Activated CD4-positive, alpha-beta T cell treated with anti-CD3 and anti-CD28 coated beads, Interleukin-2, amount 50 U/mL, for 16 hours (primary cell): Measurements from ENCODE around the gene GAB1.
A peak's percentile ranks its signal among the peaks of the same experiment; 100 is the strongest.

Experiments used
- DNase-seq: peaks from one replicate; pipeline ENCODE4 v3.0.0-alpha.2; 2020

GAB1 gene

GRCh38 chr4:143512978-143513313 lies 176.3 kb downstream of the GAB1 start:
- DNase-seq: no peak

GRCh38 chr4:143513314-143514168 lies 176.9 kb downstream of the GAB1 start, which contains the start of gene SMARCA5:
SMARCA5 (plus strand) TSS chr4:143513702; CDS start chr4:143513925, 223 bp downstream.
- DNase-seq: peak; percentile 98

DNA sequence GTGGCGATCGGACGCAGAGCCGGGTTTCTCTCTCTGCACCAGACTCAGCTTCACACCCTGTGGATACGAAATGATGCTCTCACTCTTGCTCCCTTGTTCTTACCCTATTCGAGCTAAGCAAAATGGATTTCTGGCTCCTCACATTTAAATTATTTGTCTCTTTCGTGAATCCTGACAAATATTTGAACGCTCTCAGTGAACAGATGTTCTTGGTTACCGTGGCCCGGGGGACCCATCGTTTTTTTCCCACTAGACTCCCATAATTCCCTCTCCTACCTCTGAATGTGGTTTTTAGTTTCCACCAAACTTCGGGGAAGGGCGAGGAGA lies 177.5 kb downstream of the GAB1 start:
- DNase-seq: no peak

DNA sequence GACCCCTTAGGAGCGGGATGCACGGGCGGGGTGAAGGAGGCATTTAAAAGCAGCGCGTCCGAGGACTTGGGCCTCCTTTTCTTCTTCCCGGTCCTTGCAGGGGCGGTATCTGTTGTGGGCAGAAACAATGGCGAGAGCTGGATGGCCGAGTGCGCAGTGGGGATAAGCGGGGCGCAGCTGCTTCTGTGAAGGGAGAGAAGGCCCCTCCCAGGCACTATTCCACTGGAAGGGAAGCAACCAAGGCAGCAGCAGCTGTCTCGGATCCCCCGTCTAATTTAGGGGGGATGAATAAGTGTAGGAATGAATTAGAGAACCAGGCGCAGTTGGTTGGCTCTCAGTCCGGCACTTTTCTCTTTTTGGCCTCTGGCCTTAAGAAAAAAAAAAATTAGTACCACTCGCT lies 177.8 kb downstream of the GAB1 start:
- DNase-seq: peak; percentile 17

- DNase-seq: peak; percentile 14
Observed at GRCh38 chr4:143514901-143515300, 178.2 kb downstream of the GAB1 start.

- DNase-seq: no peak
Observed at GRCh38 chr4:143515905-143516304, 179.2 kb downstream of the GAB1 start.

- DNase-seq: no peak
Observed at GRCh38 chr4:143517764-143518163, 181.1 kb downstream of the GAB1 start.
